ENCODE results near the gene THADA.
"Not testable (repeated sequence)": the region's sequence is repeated elsewhere in the genome, so short reads cannot be mapped to it uniquely, and the experiment has no call there.

Gene THADA

GRCh38 chr2:43462866-43463641 lies 132.8 kb downstream of the THADA start:
- no peak for DNase-seq

- DNase-seq: no peak
Observed at GRCh38 chr2:43461453-43462073, 134.3 kb downstream of the THADA start.

- DNase-seq: no peak
Observed at GRCh38 chr2:43460611-43461365, 135.1 kb downstream of the THADA start.

GRCh38 chr2:43460174-43460546 lies 135.7 kb downstream of the THADA start:
- no peak for DNase-seq

GRCh38 chr2:43459446-43460173 lies 136.2 kb downstream of the THADA start:
- DNase-seq: no peak

- DNase-seq: no peak
Observed at GRCh38 chr2:43458014-43458628, 137.7 kb downstream of the THADA start.

GRCh38 chr2:43455731-43456642 lies 139.9 kb downstream of the THADA start:
- no peak for DNase-seq

GRCh38 chr2:43455296-43455695 lies 140.5 kb downstream of the THADA start:
- DNase-seq: no peak

- DNase-seq: no peak
Observed at GRCh38 chr2:43454791-43455190, 141.0 kb downstream of the THADA start.

- DNase-seq: no peak
Observed at GRCh38 chr2:43453179-43454170, 142.4 kb downstream of the THADA start.

GRCh38 chr2:43452318-43452731 lies 143.5 kb downstream of the THADA start:
- DNase-seq: no peak

- no peak for DNase-seq
Observed at GRCh38 chr2:43450617-43451016, 145.2 kb downstream of the THADA start.

- no peak for DNase-seq
Observed at GRCh38 chr2:43448822-43449110, 147.1 kb downstream of the THADA start.

- no peak for DNase-seq
Observed at GRCh38 chr2:43448011-43448821, 147.6 kb downstream of the THADA start.

GRCh38 chr2:43446755-43447154 lies 149.1 kb downstream of the THADA start:
- DNase-seq: not testable (repeated sequence)

- no peak for DNase-seq
Observed at GRCh38 chr2:43445781-43446180, 150.1 kb downstream of the THADA start.

GRCh38 chr2:43444989-43445645 lies 150.7 kb downstream of the THADA start:
- DNase-seq: no peak

GRCh38 chr2:43443282-43443681 lies 152.6 kb downstream of the THADA start:
- no peak for DNase-seq

GRCh38 chr2:43441195-43441594 lies 154.6 kb downstream of the THADA start:
- DNase-seq: no peak
